ENCODE data around the gene TRIP13. TPM values are rescaled to one million over a fixed set of nuclear protein-coding genes. Genes with fewer than 3 reads are reported as not detected.

The TRIP13 gene
- total RNA-seq, 1 donor from 2014 or later, result 7.5 TPM

Other genes with a start within 250 kb of the TRIP13 start
- 16.2 TPM for gene TPPP, start 199.5 kb upstream of the TRIP13 start, total RNA-seq
- 5.6 TPM for gene ZDHHC11B, start 108.2 kb upstream of the TRIP13 start, total RNA-seq
- 7.2 TPM for gene ZDHHC11, start 41.9 kb upstream of the TRIP13 start, total RNA-seq
- 36.5 TPM for gene BRD9, start 83 bp upstream of the TRIP13 start, total RNA-seq
- 3.0 TPM for gene NKD2, start 115.9 kb downstream of the TRIP13 start, total RNA-seq
- gene SLC12A7, start 219.2 kb downstream of the TRIP13 start, total RNA-seq, result 4.4 TPM

All from occipital lobe (tissue), 1 donor.